Measurements from ENCODE around the gene KBTBD12.

The KBTBD12 gene

GRCh38 chr3:127948211-127948610 lies 33.2 kb downstream of the KBTBD12 start:
- H3K4me3 ChIP-seq (ENCODE audit: insufficient read depth, low read depth, low read length, poor library complexity, severe bottlenecking): no peak overlapping the region
- H3K9me3 ChIP-seq (ENCODE audit: control insufficient read depth, low read length): no peaks in the 10 kb centered on the region
- H3K27me3 ChIP-seq (replicated peaks; ENCODE audit: control insufficient read depth, insufficient read depth, low read length, poor library complexity, severe bottlenecking): peaks cover 4% of the 10 kb centered on the region
- H3K36me3 ChIP-seq (ENCODE audit: control insufficient read depth, insufficient read depth, low read length): no peaks in the 10 kb centered on the region
- no peak for DNase-seq
- H3K27ac ChIP-seq (ENCODE audit: insufficient read depth, low read length, poor library complexity, severe bottlenecking): no peak overlapping the region
- no peaks in the 10 kb centered on the region for H3K4me1 ChIP-seq (ENCODE audit: control insufficient read depth, insufficient read depth, low read length, poor library complexity, severe bottlenecking)

- no peaks in the 10 kb centered on the region for H3K9me3 ChIP-seq (ENCODE audit: control insufficient read depth, low read length)
- H3K4me3 ChIP-seq (ENCODE audit: insufficient read depth, low read depth, low read length, poor library complexity, severe bottlenecking): no peak overlapping the region
- H3K27me3 ChIP-seq (replicated peaks; ENCODE audit: control insufficient read depth, insufficient read depth, low read length, poor library complexity, severe bottlenecking): peaks cover 4% of the 10 kb centered on the region
- no peak overlapping the region for H3K27ac ChIP-seq (ENCODE audit: insufficient read depth, low read length, poor library complexity, severe bottlenecking)
- DNase-seq: no peak
- H3K36me3 ChIP-seq (ENCODE audit: control insufficient read depth, insufficient read depth, low read length): no peaks in the 10 kb centered on the region
- H3K4me1 ChIP-seq (ENCODE audit: control insufficient read depth, insufficient read depth, low read length, poor library complexity, severe bottlenecking): no peaks in the 10 kb centered on the region
Measured at GRCh38 chr3:127949446-127950055, 34.5 kb downstream of the KBTBD12 start.

GRCh38 chr3:127951276-127951675 lies 36.2 kb downstream of the KBTBD12 start:
- Histone ChIP-seq H3K27me3 (replicated peaks; ENCODE audit: control insufficient read depth, insufficient read depth, low read length, poor library complexity, severe bottlenecking) (peaks cover 4% of the 10 kb centered on the region), H3K9me3 (ENCODE audit: control insufficient read depth, low read length) (no peaks in the 10 kb centered on the region), H3K36me3 (ENCODE audit: control insufficient read depth, insufficient read depth, low read length) (no peaks in the 10 kb centered on the region), H3K27ac (ENCODE audit: insufficient read depth, low read length, poor library complexity, severe bottlenecking) (no peak overlapping the region), H3K4me1 (ENCODE audit: control insufficient read depth, insufficient read depth, low read length, poor library complexity, severe bottlenecking) (no peaks in the 10 kb centered on the region), H3K4me3 (ENCODE audit: insufficient read depth, low read depth, low read length, poor library complexity, severe bottlenecking) (no peak overlapping the region)
- DNase-seq: no peak

GRCh38 chr3:127953091-127954035 lies 38.3 kb downstream of the KBTBD12 start:
- Histone ChIP-seq H3K27me3 (replicated peaks; ENCODE audit: control insufficient read depth, insufficient read depth, low read length, poor library complexity, severe bottlenecking) (no peaks in the 10 kb centered on the region), H3K9me3 (ENCODE audit: control insufficient read depth, low read length) (no peaks in the 10 kb centered on the region), H3K4me3 (ENCODE audit: insufficient read depth, low read depth, low read length, poor library complexity, severe bottlenecking) (no peak overlapping the region), H3K27ac (ENCODE audit: insufficient read depth, low read length, poor library complexity, severe bottlenecking) (no peak overlapping the region), H3K36me3 (ENCODE audit: control insufficient read depth, insufficient read depth, low read length) (no peaks in the 10 kb centered on the region), H3K4me1 (ENCODE audit: control insufficient read depth, insufficient read depth, low read length, poor library complexity, severe bottlenecking) (no peaks in the 10 kb centered on the region)
- no peak for DNase-seq

GRCh38 chr3:127954640-127955039 lies 39.6 kb downstream of the KBTBD12 start:
- Histone ChIP-seq H3K27ac (ENCODE audit: insufficient read depth, low read length, poor library complexity, severe bottlenecking) (no peak overlapping the region), H3K27me3 (replicated peaks; ENCODE audit: control insufficient read depth, insufficient read depth, low read length, poor library complexity, severe bottlenecking) (no peaks in the 10 kb centered on the region), H3K4me3 (ENCODE audit: insufficient read depth, low read depth, low read length, poor library complexity, severe bottlenecking) (no peak overlapping the region), H3K36me3 (ENCODE audit: control insufficient read depth, insufficient read depth, low read length) (no peaks in the 10 kb centered on the region), H3K9me3 (ENCODE audit: control insufficient read depth, low read length) (no peaks in the 10 kb centered on the region), H3K4me1 (ENCODE audit: control insufficient read depth, insufficient read depth, low read length, poor library complexity, severe bottlenecking) (no peaks in the 10 kb centered on the region)
- no peak for DNase-seq

GRCh38 chr3:127955728-127956127 lies 40.7 kb downstream of the KBTBD12 start:
- no peaks in the 10 kb centered on the region for H3K36me3 ChIP-seq (ENCODE audit: control insufficient read depth, insufficient read depth, low read length)
- H3K4me3 ChIP-seq (ENCODE audit: insufficient read depth, low read depth, low read length, poor library complexity, severe bottlenecking): no peak overlapping the region
- no peaks in the 10 kb centered on the region for H3K4me1 ChIP-seq (ENCODE audit: control insufficient read depth, insufficient read depth, low read length, poor library complexity, severe bottlenecking)
- DNase-seq: no peak
- no peaks in the 10 kb centered on the region for H3K27me3 ChIP-seq (replicated peaks; ENCODE audit: control insufficient read depth, insufficient read depth, low read length, poor library complexity, severe bottlenecking)
- no peak overlapping the region for H3K27ac ChIP-seq (ENCODE audit: insufficient read depth, low read length, poor library complexity, severe bottlenecking)
- H3K9me3 ChIP-seq (ENCODE audit: control insufficient read depth, low read length): no peaks in the 10 kb centered on the region

GRCh38 chr3:127959041-127959440 lies 44.0 kb downstream of the KBTBD12 start:
- Histone ChIP-seq H3K9me3 (ENCODE audit: control insufficient read depth, low read length) (no peaks in the 10 kb centered on the region), H3K4me1 (ENCODE audit: control insufficient read depth, insufficient read depth, low read length, poor library complexity, severe bottlenecking) (no peaks in the 10 kb centered on the region), H3K36me3 (ENCODE audit: control insufficient read depth, insufficient read depth, low read length) (no peaks in the 10 kb centered on the region), H3K27ac (ENCODE audit: insufficient read depth, low read length, poor library complexity, severe bottlenecking) (no peak overlapping the region), H3K27me3 (replicated peaks; ENCODE audit: control insufficient read depth, insufficient read depth, low read length, poor library complexity, severe bottlenecking) (no peaks in the 10 kb centered on the region), H3K4me3 (ENCODE audit: insufficient read depth, low read depth, low read length, poor library complexity, severe bottlenecking) (no peak overlapping the region)
- DNase-seq: no peak

- Histone ChIP-seq H3K27me3 (replicated peaks; ENCODE audit: control insufficient read depth, insufficient read depth, low read length, poor library complexity, severe bottlenecking) (no peaks in the 10 kb centered on the region), H3K27ac (ENCODE audit: insufficient read depth, low read length, poor library complexity, severe bottlenecking) (no peak overlapping the region), H3K4me1 (ENCODE audit: control insufficient read depth, insufficient read depth, low read length, poor library complexity, severe bottlenecking) (no peaks in the 10 kb centered on the region), H3K36me3 (ENCODE audit: control insufficient read depth, insufficient read depth, low read length) (no peaks in the 10 kb centered on the region), H3K4me3 (ENCODE audit: insufficient read depth, low read depth, low read length, poor library complexity, severe bottlenecking) (no peak overlapping the region), H3K9me3 (ENCODE audit: control insufficient read depth, low read length) (no peaks in the 10 kb centered on the region)
- no peak for DNase-seq
Measured at GRCh38 chr3:127959873-127960272, 44.8 kb downstream of the KBTBD12 start.

GRCh38 chr3:127960421-127960965 lies 45.5 kb downstream of the KBTBD12 start:
- no peak overlapping the region for H3K4me3 ChIP-seq (ENCODE audit: insufficient read depth, low read depth, low read length, poor library complexity, severe bottlenecking)
- H3K27me3 ChIP-seq (replicated peaks; ENCODE audit: control insufficient read depth, insufficient read depth, low read length, poor library complexity, severe bottlenecking): no peaks in the 10 kb centered on the region
- H3K36me3 ChIP-seq (ENCODE audit: control insufficient read depth, insufficient read depth, low read length): no peaks in the 10 kb centered on the region
- no peaks in the 10 kb centered on the region for H3K4me1 ChIP-seq (ENCODE audit: control insufficient read depth, insufficient read depth, low read length, poor library complexity, severe bottlenecking)
- no peak overlapping the region for H3K27ac ChIP-seq (ENCODE audit: insufficient read depth, low read length, poor library complexity, severe bottlenecking)
- DNase-seq: no peak
- H3K9me3 ChIP-seq (ENCODE audit: control insufficient read depth, low read length): no peaks in the 10 kb centered on the region

GRCh38 chr3:127961124-127961523 lies 46.1 kb downstream of the KBTBD12 start:
- Histone ChIP-seq H3K9me3 (ENCODE audit: control insufficient read depth, low read length) (no peaks in the 10 kb centered on the region), H3K27me3 (replicated peaks; ENCODE audit: control insufficient read depth, insufficient read depth, low read length, poor library complexity, severe bottlenecking) (no peaks in the 10 kb centered on the region), H3K27ac (ENCODE audit: insufficient read depth, low read length, poor library complexity, severe bottlenecking) (no peak overlapping the region), H3K36me3 (ENCODE audit: control insufficient read depth, insufficient read depth, low read length) (no peaks in the 10 kb centered on the region), H3K4me1 (ENCODE audit: control insufficient read depth, insufficient read depth, low read length, poor library complexity, severe bottlenecking) (no peaks in the 10 kb centered on the region), H3K4me3 (ENCODE audit: insufficient read depth, low read depth, low read length, poor library complexity, severe bottlenecking) (no peak overlapping the region)
- DNase-seq: no peak

Data from effector memory CD4-positive, alpha-beta T cell (primary cell).